Spleen (tissue), 11 donors: ENCODE data around the gene ZNF462. TPM values are rescaled to one million over a fixed set of nuclear protein-coding genes. Genes with fewer than 3 reads are reported as not detected.
A peak's percentile ranks its signal among the peaks of the same experiment; 100 is the strongest.

Source experiments
- DNase-seq: peaks from one replicate; pipeline ENCODE4 v3.0.0-alpha.2; 2020
- H3K27ac ChIP-seq, 8 donors: fragments of 200-600 bp; sonication (generic) in 7 of 8; 1 replicate in 4 of 8; 2 replicates in 4 of 8; pipeline versions ENCODE4 v1.5.0 to v1.8.0; 2016 to 2021; ENCODE audit warnings: inconsistent platforms in 4 of 8, mild to moderate bottlenecking in 4 of 8, moderate library complexity in 1 of 8
- H3K27me3 ChIP-seq, 7 donors: fragments of 200-600 bp; sonication (generic) in 6 of 7; replicated peaks in 1 of 7; 1 replicate in 4 of 7; 2 replicates in 3 of 7; pipeline versions ENCODE4 v1.5.0 to v1.8.0; 2016 to 2021; ENCODE audit warnings: inconsistent platforms in 3 of 7, mild to moderate bottlenecking in 1 of 7
- H3K36me3 ChIP-seq, 6 donors: fragments of 200-600 bp; sonication (generic) in 5 of 6; 1 replicate in 4 of 6; 2 replicates in 2 of 6; pipeline versions ENCODE4 v1.5.0 to v1.8.0; 2016 to 2021; ENCODE audit warnings: inconsistent platforms in 2 of 6
- H3K4me1 ChIP-seq, 6 donors: fragments of 200-600 bp; sonication (generic) in 5 of 6; 1 replicate in 3 of 6; 2 replicates in 3 of 6; pipeline versions ENCODE4 v1.5.0 to v1.8.0; 2016 to 2021; ENCODE audit warnings: inconsistent platforms in 3 of 6
- H3K4me3 ChIP-seq, 8 donors: fragments of 200-600 bp; sonication (generic) in 7 of 8; 1 replicate in 4 of 8; 2 replicates in 4 of 8; pipeline versions ENCODE4 v1.5.0 to v1.8.0; 2016 to 2021; ENCODE audit warnings: inconsistent platforms in 4 of 8, mild to moderate bottlenecking in 4 of 8, moderate library complexity in 2 of 8
- H3K9me3 ChIP-seq, 8 donors: fragments of 200-600 bp; sonication (generic) in 7 of 8; 1 replicate in 4 of 8; 2 replicates in 4 of 8; pipeline versions ENCODE4 v1.5.0 to v1.8.0; 2016 to 2021; ENCODE audit warnings: inconsistent platforms in 4 of 8
- POLR2A ChIP-seq, 3 donors: fragments of 450-650 bp; IDR thresholded peaks; one replicate each; pipeline ENCODE4 v1.5.1; 2017; ENCODE audit warnings: antibody characterized with exemption in 3 of 3, mild to moderate bottlenecking in 1 of 3
- POLR2AphosphoS5 ChIP-seq, 3 donors: sonication (generic); formaldehyde crosslinking; IDR thresholded peaks; one replicate each; pipeline ENCODE4 v1.5.1; 2017; ENCODE audit warnings: antibody characterized with exemption in 3 of 3
- WGBS, 5 donors: extraction: QIAGEN DNeasy Blood & Tissue Kit in 3 of 5; methylation state at CpG; one replicate each; pipeline versions ENCODE4 v1.1.5 to v1.1.7; 2013 to 2018; 5-methylcytosine and 5-hydroxymethylcytosine counted together
- intact Hi-C: fragments of 100-400 bp; cut with DNase I; formaldehyde crosslinking; loops from one replicate; pipeline ENCODE4 v1.15.0; 2023; ENCODE audit warnings: low total_unique reads
- polyA plus RNA-seq, 3 donors: library from polyadenylated mRNA; stranded (reverse); fragments of 200-250 nt; gene quantifications; one replicate each; pipeline ENCODE4 v1.2.1, GENCODE V29; 2013
- total RNA-seq, 7 donors: library from RNA; depleted of rRNA in 3 of 7; stranded (reverse); fragments of >200 nt in 3 of 7; fragmentation: NEBNext Ultra II Directional in 4 of 7; extraction: Animal tissue kit (Norgen Biotek cat#: 25700) in 4 of 7; gene quantifications; one replicate each; pipeline versions ENCODE4 v1.1.0 to v1.2.1, GENCODE V29; 2016 to 2021
- TF ChIP-seq, protein P1 (sequence below), 11 experiments: fragments of 200-600 bp in 7 of 11; fragments of 450-650 bp in 4 of 11; sonication (generic) in 4 of 11; IDR thresholded peaks in 8 of 11; conservative IDR thresholded peaks in 3 of 11; 1 replicate in 7 of 11; 2 replicates in 4 of 11; pipeline versions ENCODE4 v1.4.0 to v1.8.0; 2016 to 2021; ENCODE audit warnings: antibody characterized with exemption in 11 of 11, inconsistent platforms in 4 of 11, mild to moderate bottlenecking in 1 of 11
- donor health status: healthy with polysubstance abuse.
- donor health status: DM: no; HTN: no; CAD: no; lungs with moderate emphysema.
- donor health status: DM: no; HTN: no; CAD: no.
- donor health status: Bipolar disorder and iron deficiency.
- donor health status: healthy.
- donor health status: DM: no; HTN: no; CAD: no.
- donor health status: DM: yes; HTN: yes; CAD: no.

The ZNF462 gene
- total and polyA plus RNA-seq, 10 donors: 0.36 to 38.9 (median 20.3) TPM

DNA sequence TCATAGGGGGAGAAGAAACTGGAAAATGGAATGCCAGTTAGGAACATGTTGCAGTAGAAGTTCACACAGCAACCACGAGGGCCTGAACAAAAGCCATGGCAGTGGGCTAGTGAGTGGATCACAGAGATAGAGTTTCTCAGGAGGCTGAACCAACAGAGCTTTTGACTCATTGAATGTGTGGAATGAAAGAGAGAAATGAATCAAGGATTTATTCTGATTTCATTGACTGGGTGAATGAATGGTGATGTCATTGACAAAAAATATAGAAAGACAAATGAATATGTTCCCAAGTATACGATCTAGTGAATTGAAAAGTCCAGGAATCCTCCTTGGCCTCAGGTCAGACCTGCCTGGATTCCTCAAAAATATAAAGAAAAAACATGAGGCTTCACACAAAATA is 99.2 kb downstream of the ZNF462 start:
- no peak for TF ChIP-seq POLR2AphosphoS5 (IDR thresholded peaks at IDR 0.05)
- TF ChIP-seq, protein P1, sequence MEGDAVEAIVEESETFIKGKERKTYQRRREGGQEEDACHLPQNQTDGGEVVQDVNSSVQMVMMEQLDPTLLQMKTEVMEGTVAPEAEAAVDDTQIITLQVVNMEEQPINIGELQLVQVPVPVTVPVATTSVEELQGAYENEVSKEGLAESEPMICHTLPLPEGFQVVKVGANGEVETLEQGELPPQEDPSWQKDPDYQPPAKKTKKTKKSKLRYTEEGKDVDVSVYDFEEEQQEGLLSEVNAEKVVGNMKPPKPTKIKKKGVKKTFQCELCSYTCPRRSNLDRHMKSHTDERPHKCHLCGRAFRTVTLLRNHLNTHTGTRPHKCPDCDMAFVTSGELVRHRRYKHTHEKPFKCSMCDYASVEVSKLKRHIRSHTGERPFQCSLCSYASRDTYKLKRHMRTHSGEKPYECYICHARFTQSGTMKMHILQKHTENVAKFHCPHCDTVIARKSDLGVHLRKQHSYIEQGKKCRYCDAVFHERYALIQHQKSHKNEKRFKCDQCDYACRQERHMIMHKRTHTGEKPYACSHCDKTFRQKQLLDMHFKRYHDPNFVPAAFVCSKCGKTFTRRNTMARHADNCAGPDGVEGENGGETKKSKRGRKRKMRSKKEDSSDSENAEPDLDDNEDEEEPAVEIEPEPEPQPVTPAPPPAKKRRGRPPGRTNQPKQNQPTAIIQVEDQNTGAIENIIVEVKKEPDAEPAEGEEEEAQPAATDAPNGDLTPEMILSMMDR (IDR thresholded peaks at IDR 0.05 in 8 of 11, conservative IDR thresholded peaks at IDR 0.05 in 3 of 11): no peak
- TF ChIP-seq POLR2A (IDR thresholded peaks at IDR 0.05): no peak
- no peaks in the 10 kb centered on the region for H3K36me3 ChIP-seq
- peaks cover 0 to 9% (median 0%) of the 10 kb centered on the region in 8 donors for H3K9me3 ChIP-seq
- WGBS, 5 donors: 58 to 82% (median 70%) methylated on average over 2 of the region's 2 CpGs
- no peak for DNase-seq
- H3K27ac ChIP-seq: peak overlapping the region in 7 of 8 donors; percentile 33 to 73 (median 71)
- no peaks in the 10 kb centered on the region for H3K27me3 ChIP-seq
- no peaks in the 10 kb centered on the region for H3K4me1 ChIP-seq
- intact Hi-C loops: no loop called here
- no peak overlapping the region for H3K4me3 ChIP-seq

DNA sequence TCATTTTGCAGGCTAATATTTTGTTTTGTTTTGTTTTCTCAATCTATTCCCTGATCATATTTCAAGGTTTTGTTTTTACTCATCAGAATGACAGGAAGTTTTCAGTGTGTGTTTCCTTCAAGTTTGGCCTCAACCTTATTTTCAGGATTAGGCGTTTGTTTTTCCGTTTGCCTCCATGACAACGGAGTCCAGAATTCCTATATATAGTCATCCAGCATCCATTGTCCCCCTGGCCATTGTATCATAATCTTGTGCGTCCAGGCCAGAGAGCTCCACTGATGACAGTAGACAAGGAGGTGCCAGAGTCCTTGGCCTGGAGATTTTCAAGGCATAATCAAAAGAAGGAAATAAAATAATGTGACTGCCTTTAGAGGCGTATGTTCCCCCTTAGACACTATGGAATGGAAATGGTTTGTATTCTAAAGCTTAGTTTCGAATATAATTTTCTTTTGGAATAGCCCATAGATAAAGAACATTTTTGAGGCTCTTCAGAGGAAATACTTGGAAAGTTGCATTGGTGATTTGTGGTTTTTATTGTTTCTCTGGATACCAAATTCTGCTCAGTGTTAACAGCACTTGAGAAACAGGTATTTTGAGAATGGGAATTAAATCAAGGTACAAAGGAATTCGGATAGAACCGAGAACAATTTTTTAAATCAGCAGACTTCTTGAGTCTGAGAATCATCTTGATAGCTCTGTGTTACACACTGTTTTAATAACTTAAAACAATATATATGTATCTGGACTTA is 99.8 kb downstream of the ZNF462 start:
- WGBS, 5 donors: 77 to 86% (median 79%) methylated on average over 8 of the region's 8 CpGs
- DNase-seq: no peak
- no peak overlapping the region for H3K4me3 ChIP-seq
- TF ChIP-seq POLR2A (IDR thresholded peaks at IDR 0.05): no peak
- TF ChIP-seq, protein P1 (IDR thresholded peaks at IDR 0.05 in 8 of 11, conservative IDR thresholded peaks at IDR 0.05 in 3 of 11): no peak
- TF ChIP-seq POLR2AphosphoS5 (IDR thresholded peaks at IDR 0.05): peak in 1 of 3 donors; percentile 72
- no peaks in the 10 kb centered on the region for H3K36me3 ChIP-seq
- no peaks in the 10 kb centered on the region for H3K27me3 ChIP-seq
- H3K27ac ChIP-seq: peak overlapping the region in 7 of 8 donors; percentile 33 to 73 (median 71)
- intact Hi-C loops: no loop called here
- H3K9me3 ChIP-seq: peaks cover 0 to 9% (median 0%) of the 10 kb centered on the region in 8 donors
- H3K4me1 ChIP-seq: no peaks in the 10 kb centered on the region

DNA sequence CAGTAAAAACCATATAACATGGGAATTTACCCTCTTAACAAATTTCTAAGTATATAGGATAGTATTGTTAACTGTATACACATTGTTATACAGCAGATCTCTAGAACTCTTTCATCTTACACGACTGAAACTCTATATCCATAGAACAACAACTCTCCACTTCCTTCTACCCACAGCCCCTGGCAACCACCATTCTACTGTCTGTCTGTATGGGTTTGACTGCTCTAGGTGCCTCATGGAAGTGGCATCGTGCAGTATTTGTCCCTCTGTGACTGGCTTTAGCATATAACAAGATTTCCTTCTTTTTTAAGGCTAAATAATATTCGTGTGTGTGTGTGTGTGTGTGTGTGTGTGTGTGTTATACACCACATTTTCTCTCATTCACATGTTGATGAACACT is 100.7 kb downstream of the ZNF462 start:
- Histone ChIP-seq H3K27me3 (no peaks in the 10 kb centered on the region), H3K4me3 (no peak overlapping the region), H3K4me1 (no peaks in the 10 kb centered on the region), H3K36me3 (no peaks in the 10 kb centered on the region), H3K27ac (peak overlapping the region in 5 of 8 donors; percentile 2 to 73 (median 72)), H3K9me3 (peaks cover 0 to 9% (median 0%) of the 10 kb centered on the region in 8 donors)
- no peak for DNase-seq
- intact Hi-C loops: no loop called here
- 55 to 76% (median 70%) methylated on average over 3 of the region's 3 CpGs for WGBS, 5 donors
- TF ChIP-seq POLR2AphosphoS5 (IDR thresholded peaks at IDR 0.05) (no peak), POLR2A (IDR thresholded peaks at IDR 0.05) (no peak)
- TF ChIP-seq, protein P1 (IDR thresholded peaks at IDR 0.05 in 8 of 11, conservative IDR thresholded peaks at IDR 0.05 in 3 of 11): no peak

DNA sequence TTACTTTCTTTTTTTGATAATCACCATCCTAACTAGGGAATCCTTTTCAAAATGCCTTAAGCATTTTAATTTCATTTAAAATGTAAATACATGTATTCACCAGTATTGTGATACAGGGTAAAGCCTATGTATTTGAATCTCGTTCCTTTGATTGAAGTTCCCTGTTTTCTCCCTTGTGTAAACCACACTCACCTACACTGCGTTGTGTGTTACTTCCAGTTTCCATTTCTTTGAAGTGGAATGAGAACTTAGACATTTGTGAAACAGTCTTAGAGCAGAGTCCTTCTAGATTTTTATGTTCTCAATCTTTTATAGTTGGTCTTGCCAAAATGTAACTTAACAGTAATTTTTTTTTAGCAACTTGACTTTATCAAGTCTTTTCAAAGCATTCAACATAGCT is 101.4 kb downstream of the ZNF462 start:
- H3K4me1 ChIP-seq: no peaks in the 10 kb centered on the region
- 32 to 51% (median 46%) methylated on average over 2 of the region's 2 CpGs for WGBS, 5 donors
- no peaks in the 10 kb centered on the region for H3K27me3 ChIP-seq
- H3K36me3 ChIP-seq: no peaks in the 10 kb centered on the region
- H3K9me3 ChIP-seq: peaks cover 0 to 9% (median 0%) of the 10 kb centered on the region in 8 donors
- TF ChIP-seq POLR2AphosphoS5 (IDR thresholded peaks at IDR 0.05): no peak
- TF ChIP-seq POLR2A (IDR thresholded peaks at IDR 0.05): no peak
- TF ChIP-seq, protein P1 (IDR thresholded peaks at IDR 0.05 in 8 of 11, conservative IDR thresholded peaks at IDR 0.05 in 3 of 11): no peak
- DNase-seq: no peak
- peak overlapping the region in 2 of 8 donors; percentile 72 to 73 for H3K27ac ChIP-seq
- intact Hi-C loops: no loop called here
- no peak overlapping the region for H3K4me3 ChIP-seq
